ENCODE data around the gene NR1H4.
"Not testable (repeated sequence)": the region's sequence is repeated elsewhere in the genome, so short reads cannot be mapped to it uniquely, and the experiment has no call there.

The NR1H4 gene

GRCh38 chr12:100473716-100474150, at the start of gene NR1H4:
Gene NR1H4 (plus strand): TSS chr12:100473866. CDS start chr12:100493324, 19,458 bp downstream.
- no peak for DNase-seq

DNA sequence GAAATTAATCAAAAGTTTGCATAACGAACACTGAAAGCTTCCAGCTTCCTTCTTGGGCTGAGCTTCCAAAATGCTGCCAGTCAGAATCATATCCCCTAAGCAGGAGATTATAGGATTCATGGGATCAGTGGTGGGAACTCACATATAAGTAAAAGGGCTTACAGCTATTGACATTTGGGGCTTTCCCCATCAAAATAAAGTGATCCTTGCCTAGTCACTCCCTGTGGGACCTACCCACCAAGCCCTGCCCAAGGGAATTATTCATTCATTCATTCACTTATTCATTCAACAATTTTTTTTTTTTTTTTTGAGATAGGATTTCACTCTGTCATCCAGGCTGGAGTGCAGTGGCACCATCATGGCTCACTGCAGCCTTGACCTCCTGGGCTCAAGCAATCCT, 47.5 kb upstream of the NR1H4 start:
- no peak for DNase-seq

- no peak for DNase-seq
Observed at GRCh38 chr12:100427078-100427477, 46.6 kb upstream of the NR1H4 start.

DNA sequence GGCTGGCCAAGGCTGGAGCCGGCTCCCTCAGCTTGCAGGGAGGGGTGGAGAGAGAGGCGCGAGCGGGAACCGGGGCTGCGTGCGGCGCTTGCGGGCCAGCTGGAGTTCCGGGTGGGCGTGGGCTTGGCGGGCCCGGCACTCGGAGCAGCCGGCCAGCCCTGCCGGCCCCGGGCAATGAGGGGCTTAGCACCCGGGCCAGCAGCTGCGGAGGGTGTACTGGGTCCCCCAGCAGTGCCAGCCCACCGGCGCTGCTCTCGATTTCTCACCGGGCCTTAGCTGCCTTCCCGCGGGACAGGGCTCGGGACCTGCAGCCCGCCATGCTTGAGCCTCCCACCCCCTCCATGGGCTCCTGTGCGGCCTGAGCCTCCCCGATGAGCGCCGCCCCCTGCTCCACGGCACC, 43.4 kb upstream of the NR1H4 start:
- not testable (repeated sequence) for DNase-seq

DNA sequence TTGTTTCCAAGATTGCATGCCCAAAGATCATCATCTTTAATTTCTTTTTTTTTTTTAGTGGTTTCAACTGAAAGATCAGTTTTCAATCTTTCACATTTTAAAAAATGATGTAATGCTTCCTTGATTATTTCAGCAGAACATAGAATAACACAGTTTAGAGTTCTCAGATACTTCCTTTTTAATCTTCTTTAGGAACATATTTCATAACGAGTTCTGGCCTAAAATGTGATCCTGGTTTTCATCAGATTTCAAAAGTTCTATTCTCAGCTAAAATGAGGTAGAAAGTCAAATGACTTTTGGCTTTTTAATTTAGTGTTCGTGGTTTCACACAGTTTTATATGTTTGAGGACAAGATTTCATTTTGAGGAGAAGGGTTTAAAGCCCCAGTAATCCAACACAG, 40.0 kb upstream of the NR1H4 start:
- DNase-seq: no peak

DNA sequence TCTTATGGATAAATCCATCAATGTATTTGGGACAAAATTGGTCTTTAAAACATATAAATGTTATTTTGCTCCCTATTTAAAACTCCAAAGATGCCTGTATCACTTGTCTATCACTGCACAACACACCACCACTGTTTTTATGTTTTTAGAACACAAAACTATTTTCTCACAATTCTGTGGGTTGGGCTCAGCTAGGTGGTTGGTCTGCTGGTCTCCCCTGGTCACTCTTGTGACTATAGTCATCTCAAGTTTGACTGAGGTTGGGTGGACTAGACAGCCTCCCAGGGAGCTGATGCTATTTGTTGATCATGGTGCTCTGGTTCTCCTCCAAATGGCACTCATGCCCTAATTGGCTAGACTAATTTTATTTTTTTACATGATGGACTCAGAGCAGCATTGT, 39.5 kb upstream of the NR1H4 start:
- DNase-seq: no peak

DNA sequence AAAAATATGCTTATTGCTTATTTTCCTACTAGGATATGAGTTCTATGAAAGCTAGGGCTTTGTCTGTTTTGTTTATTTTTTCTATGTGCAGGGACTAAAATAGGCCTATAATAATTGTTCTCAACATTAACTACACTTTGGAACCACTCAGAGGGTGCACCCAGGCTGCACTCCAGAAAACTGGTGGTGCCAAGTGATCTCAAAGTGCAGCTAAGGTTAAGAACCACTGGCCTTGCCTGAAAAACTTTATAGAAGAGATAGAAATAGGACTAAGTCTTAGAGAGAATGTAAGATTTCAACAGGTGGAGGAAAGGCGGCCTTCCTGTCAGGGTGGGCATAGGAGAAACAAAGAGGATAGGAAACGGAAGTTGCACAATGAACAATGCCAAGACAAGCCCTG, 37.7 kb upstream of the NR1H4 start:
- DNase-seq: no peak

GRCh38 chr12:100437038-100437841, 36.4 kb upstream of the NR1H4 start:
- no peak for DNase-seq

GRCh38 chr12:100439797-100440196, 33.9 kb upstream of the NR1H4 start:
- no peak for DNase-seq

- DNase-seq: no peak
Observed at GRCh38 chr12:100442403-100442802, 31.3 kb upstream of the NR1H4 start.

GRCh38 chr12:100443434-100443833, 30.2 kb upstream of the NR1H4 start:
- DNase-seq: no peak

DNA sequence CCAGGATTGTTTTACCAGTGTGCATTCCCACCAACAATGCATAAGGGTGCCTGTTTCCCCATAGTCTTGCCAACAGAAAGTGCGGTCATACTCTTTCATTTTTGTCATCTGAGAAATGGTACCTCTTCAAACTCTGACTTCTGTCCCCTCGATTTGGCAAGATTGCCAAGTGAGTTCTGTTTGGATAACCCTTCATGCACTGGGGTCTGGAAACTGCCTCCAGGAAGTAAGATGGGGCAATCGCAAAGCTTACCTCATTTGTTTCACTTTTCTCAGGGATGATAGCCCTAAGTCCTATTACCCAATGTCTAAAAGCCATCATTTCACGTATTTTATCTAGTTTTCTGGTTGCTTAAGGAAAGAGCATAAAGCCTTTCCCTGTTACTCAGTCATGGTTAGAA, 28.6 kb upstream of the NR1H4 start:
- no peak for DNase-seq

- no peak for DNase-seq
Observed at GRCh38 chr12:100447381-100447780, 26.3 kb upstream of the NR1H4 start.

GRCh38 chr12:100448656-100449055, 25.0 kb upstream of the NR1H4 start:
- DNase-seq: no peak

- no peak for DNase-seq
Observed at GRCh38 chr12:100450735-100451134, 22.9 kb upstream of the NR1H4 start.

- DNase-seq: no peak
Observed at GRCh38 chr12:100453951-100454350, 19.7 kb upstream of the NR1H4 start.

DNA sequence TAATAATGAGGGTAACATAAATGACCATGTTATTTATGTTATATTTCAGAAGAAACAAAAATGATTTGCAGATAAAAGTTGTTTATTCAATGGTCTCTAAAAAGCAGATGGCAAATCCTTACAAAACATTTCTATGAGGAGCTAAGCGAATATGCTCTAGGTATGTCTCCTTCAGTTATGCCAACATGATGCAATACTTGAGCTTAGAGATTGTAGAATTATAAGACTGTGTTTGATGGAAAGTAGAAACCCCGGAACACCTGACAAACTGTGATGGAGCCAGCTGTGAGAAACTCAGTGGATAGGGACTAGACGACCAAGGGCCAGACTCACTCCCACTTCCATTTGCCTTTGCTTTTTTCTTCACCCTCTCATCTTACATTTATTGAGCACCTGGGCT, 17.8 kb upstream of the NR1H4 start:
- DNase-seq: no peak

DNA sequence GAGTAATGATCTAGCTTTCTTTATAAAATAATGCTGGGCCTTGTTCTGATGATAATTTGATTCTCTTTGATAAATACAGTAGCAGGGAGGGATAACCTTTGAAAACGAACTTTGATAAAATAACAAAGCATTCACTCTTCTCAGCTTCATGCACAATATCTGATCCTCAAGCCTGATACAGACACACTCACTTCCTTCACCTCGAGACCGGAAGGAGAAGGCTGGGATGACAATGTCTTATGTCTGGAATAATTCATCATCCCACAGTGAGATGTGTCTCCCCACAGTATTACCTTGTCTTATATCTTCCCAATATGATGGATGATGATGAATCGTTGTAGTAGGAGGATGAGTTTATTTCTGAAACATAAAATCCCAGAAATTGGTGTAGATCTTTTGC, 15.5 kb upstream of the NR1H4 start:
- DNase-seq: no peak

DNA sequence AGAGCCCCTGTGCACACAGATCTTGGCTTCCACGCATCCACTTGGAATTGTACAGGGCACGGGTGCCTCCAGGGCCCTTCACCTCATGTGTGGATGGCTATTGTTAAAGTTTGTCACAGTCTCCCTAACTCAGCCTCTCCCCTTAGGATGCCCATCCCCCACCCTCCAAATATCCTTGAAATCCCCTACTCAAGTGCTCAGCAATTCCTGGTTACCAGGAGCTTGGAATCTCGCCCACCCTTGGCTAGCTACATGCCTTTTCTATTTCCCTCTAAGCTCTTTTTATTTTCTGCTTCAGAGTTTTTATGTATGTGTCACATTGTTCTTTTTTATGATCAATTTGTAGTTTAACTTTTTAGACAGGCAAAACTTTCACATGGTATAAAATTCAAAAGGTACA, 13.0 kb upstream of the NR1H4 start:
- DNase-seq: no peak

GRCh38 chr12:100461330-100461973, 12.2 kb upstream of the NR1H4 start:
- DNase-seq: no peak

- DNase-seq: no peak
Observed at GRCh38 chr12:100463661-100464060, 10.0 kb upstream of the NR1H4 start.

GRCh38 chr12:100464529-100464928, 9.1 kb upstream of the NR1H4 start:
- DNase-seq: no peak

DNA sequence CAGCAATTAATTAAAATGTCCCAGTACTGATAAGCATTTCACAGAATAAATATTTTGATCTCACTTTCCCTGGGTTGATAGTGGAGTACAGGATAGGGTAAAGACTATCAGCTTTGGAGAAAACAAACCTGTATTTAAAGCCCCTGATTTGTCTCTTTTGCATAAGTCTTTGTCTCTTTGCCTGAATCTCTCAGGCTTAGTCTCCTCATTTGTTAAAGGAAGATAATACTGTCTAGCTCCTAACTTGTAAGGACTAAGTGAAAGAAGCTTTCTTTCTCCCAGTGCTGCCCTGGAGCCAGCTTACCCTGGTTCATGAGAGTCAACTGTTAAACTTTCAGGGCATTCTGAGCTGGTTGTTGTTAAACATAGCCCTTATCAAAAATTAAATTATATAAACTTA, 5.5 kb upstream of the NR1H4 start:
- DNase-seq: no peak

DNA sequence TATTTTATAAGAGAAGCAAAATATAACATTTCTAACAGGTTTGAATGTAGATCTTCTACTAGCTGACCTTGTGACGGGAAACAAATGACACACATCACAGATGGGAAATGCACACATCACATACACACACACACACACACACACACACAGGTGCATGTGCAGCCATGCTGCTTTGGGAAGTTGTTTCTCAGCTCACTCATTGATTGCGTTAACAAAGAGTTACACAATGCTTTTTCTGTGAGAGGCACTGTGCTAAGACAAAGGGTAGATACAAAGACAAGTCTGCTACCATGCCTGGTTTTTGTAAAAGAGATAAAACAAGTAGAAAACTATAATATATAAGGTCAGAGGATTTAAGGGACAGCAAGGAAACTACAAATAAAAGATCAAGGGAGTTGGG, 1.3 kb upstream of the NR1H4 start:
- DNase-seq: no peak

All from NCI-H2107 (cell line).